HL-60 (cell line): ENCODE results near the gene GCNT2.

Source experiments
- DNase-seq, 2 experiments: peaks; one replicate each; pipeline ENCODE4 v3.0.0-alpha.2; 2010 to 2020; ENCODE audit warnings: low read depth in 1 of 2, low spot score in 1 of 2
- H3K27ac ChIP-seq: fragments of 250-450 bp; sonication (Bioruptor Pico); replicated peaks from 2 replicates; pipeline ENCODE4 v1.5.1; 2020; ENCODE audit warnings: mild to moderate bottlenecking, moderate library complexity
- H3K27me3 ChIP-seq: fragments of 250-450 bp; sonication (Bioruptor Pico); 2 replicates; pipeline ENCODE4 v1.5.1; 2021; ENCODE audit warnings: mild to moderate bottlenecking, moderate library complexity; ENCODE audit not compliant: insufficient read depth, poor library complexity, severe bottlenecking
- H3K4me3 ChIP-seq: replicated peaks from 2 replicates; pipeline ENCODE4 v1.5.1; 2011; ENCODE audit warnings: mild to moderate bottlenecking, control low read depth, low read length; ENCODE audit not compliant: insufficient read depth
- GABPA ChIP-seq: IDR thresholded peaks from 2 replicates; pipeline ENCODE4 v1.6.1; 2012; ENCODE audit warnings: low read depth
- POLR2AphosphoS5 ChIP-seq: IDR thresholded peaks from 2 replicates; pipeline ENCODE4 v1.6.1; 2012; ENCODE audit warnings: low read depth
- SPI1 ChIP-seq: IDR thresholded peaks from 2 replicates; pipeline ENCODE4 v1.6.1; 2012; ENCODE audit warnings: low read depth, mild to moderate bottlenecking, borderline replicate concordance
- TF ChIP-seq, protein P1 (sequence below): IDR thresholded peaks from one replicate; pipeline ENCODE4 v1.5.1; 2011; ENCODE audit warnings: low read length, control low read depth, inconsistent platforms; ENCODE audit not compliant: insufficient read depth
- TF ChIP-seq, protein P2 (sequence below): IDR thresholded peaks from 2 replicates; pipeline ENCODE4 v1.6.1; 2012; ENCODE audit warnings: low read depth; ENCODE audit not compliant: insufficient replicate concordance

GCNT2 gene

DNA sequence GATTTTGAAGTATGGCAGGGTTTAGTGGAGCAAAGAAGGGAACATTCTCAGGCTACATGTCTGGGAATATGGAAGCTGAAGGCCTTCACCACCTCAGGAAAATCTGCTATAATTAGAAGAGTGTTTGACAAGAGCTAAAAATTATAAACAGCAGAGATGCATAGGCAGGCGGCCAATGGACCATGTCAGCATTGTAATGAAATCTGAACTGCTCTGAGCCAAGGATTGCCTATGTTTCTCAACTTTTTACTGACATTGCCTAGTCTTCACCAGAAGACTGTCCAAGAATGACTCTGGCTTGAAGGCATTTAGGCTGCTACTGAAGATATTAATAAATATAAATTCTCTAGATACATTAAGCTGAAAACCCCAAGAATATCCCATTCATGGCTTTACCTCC lies 89.1 kb downstream of the GCNT2 start:
- Histone ChIP-seq H3K27me3 (no peaks in the 10 kb centered on the region), H3K27ac (no peak overlapping the region), H3K4me3 (no peak overlapping the region)
- TF ChIP-seq, protein P1, sequence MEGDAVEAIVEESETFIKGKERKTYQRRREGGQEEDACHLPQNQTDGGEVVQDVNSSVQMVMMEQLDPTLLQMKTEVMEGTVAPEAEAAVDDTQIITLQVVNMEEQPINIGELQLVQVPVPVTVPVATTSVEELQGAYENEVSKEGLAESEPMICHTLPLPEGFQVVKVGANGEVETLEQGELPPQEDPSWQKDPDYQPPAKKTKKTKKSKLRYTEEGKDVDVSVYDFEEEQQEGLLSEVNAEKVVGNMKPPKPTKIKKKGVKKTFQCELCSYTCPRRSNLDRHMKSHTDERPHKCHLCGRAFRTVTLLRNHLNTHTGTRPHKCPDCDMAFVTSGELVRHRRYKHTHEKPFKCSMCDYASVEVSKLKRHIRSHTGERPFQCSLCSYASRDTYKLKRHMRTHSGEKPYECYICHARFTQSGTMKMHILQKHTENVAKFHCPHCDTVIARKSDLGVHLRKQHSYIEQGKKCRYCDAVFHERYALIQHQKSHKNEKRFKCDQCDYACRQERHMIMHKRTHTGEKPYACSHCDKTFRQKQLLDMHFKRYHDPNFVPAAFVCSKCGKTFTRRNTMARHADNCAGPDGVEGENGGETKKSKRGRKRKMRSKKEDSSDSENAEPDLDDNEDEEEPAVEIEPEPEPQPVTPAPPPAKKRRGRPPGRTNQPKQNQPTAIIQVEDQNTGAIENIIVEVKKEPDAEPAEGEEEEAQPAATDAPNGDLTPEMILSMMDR, result no peak
- TF ChIP-seq GABPA, result no peak
- no peak for TF ChIP-seq SPI1
- TF ChIP-seq, protein P2, sequence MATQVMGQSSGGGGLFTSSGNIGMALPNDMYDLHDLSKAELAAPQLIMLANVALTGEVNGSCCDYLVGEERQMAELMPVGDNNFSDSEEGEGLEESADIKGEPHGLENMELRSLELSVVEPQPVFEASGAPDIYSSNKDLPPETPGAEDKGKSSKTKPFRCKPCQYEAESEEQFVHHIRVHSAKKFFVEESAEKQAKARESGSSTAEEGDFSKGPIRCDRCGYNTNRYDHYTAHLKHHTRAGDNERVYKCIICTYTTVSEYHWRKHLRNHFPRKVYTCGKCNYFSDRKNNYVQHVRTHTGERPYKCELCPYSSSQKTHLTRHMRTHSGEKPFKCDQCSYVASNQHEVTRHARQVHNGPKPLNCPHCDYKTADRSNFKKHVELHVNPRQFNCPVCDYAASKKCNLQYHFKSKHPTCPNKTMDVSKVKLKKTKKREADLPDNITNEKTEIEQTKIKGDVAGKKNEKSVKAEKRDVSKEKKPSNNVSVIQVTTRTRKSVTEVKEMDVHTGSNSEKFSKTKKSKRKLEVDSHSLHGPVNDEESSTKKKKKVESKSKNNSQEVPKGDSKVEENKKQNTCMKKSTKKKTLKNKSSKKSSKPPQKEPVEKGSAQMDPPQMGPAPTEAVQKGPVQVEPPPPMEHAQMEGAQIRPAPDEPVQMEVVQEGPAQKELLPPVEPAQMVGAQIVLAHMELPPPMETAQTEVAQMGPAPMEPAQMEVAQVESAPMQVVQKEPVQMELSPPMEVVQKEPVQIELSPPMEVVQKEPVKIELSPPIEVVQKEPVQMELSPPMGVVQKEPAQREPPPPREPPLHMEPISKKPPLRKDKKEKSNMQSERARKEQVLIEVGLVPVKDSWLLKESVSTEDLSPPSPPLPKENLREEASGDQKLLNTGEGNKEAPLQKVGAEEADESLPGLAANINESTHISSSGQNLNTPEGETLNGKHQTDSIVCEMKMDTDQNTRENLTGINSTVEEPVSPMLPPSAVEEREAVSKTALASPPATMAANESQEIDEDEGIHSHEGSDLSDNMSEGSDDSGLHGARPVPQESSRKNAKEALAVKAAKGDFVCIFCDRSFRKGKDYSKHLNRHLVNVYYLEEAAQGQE, result no peak
- TF ChIP-seq POLR2AphosphoS5, result no peak
- DNase-seq, result no peak

DNA sequence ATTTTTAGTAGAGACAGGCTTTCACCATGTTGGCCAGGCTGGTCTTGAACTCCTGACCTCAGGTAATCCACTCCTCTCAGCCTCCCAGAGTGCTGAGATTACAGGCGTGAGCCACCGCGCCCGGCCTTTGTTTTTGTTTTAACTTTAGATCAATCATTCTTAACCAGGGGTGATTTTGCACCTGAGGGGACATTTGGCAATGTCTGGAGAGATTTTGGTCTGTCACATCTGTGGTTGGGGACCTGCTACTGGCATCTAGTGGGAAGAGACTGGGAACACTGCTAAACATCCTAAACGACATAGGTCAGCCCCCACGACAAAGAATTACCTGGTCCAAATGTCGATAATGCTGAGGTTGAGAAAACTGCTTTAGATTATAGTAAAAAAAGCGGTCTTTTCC lies 91.0 kb downstream of the GCNT2 start:
- no peak for TF ChIP-seq GABPA
- TF ChIP-seq SPI1, result no peak
- no peak for TF ChIP-seq POLR2AphosphoS5
- TF ChIP-seq, protein P2, result no peak
- TF ChIP-seq, protein P1, result no peak
- no peak for DNase-seq
- no peak overlapping the region for H3K4me3 ChIP-seq
- no peaks in the 10 kb centered on the region for H3K27me3 ChIP-seq
- H3K27ac ChIP-seq, result no peak overlapping the region

DNA sequence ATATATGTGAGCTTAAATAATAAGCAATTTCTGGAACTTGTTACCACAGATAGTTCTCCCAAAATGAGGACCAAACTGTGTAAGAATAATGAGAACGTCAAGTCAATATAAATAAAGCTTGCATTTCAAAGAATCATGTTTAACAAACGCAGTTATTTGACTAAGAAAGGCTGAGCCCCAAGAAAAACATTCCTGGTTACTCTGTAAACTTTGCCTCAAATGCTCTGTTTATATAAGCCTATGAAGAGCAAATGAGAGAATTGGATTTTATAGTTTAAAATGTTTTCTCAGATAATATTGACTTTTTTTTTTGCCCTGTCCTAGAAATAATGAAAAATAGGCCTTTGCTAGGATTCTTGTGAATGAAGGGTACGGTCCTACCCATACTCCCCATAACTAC lies 91.9 kb downstream of the GCNT2 start:
- H3K4me3 ChIP-seq, result no peak overlapping the region

More for the DNA sequence above, 91.9 kb downstream of the GCNT2 start:
- H3K27me3 ChIP-seq, result no peaks in the 10 kb centered on the region
- no peak overlapping the region for H3K27ac ChIP-seq
- no peak for DNase-seq
- no peak for TF ChIP-seq POLR2AphosphoS5
- TF ChIP-seq, protein P1, result no peak
- TF ChIP-seq, protein P2, result no peak
- TF ChIP-seq GABPA, result no peak
- TF ChIP-seq SPI1, result no peak
